Loucy (cell line): ENCODE data around the gene SCN8A.

Experiments
- H2AFZ ChIP-seq: fragments of 200-600 bp; sonication (generic); 2 replicates; pipeline ENCODE4 v1.6.0; 2016; ENCODE audit warnings: antibody characterized with exemption, mild to moderate bottlenecking, low read length, moderate library complexity
- H3F3A ChIP-seq: fragments of 200-600 bp; 2 replicates; pipeline ENCODE4 v1.6.0; 2016; ENCODE audit warnings: antibody characterized with exemption, low read depth, mild to moderate bottlenecking
- H3K27me3 ChIP-seq: fragments of 200-600 bp; sonication (generic); 2 replicates; pipeline ENCODE4 v1.6.1; 2014; ENCODE audit warnings: low read length, mild to moderate bottlenecking; ENCODE audit not compliant: insufficient read depth, poor library complexity, severe bottlenecking
- H3K36me3 ChIP-seq: fragments of 200-600 bp; sonication (generic); 2 replicates; pipeline ENCODE4 v1.6.1; 2016; ENCODE audit warnings: low read length; ENCODE audit not compliant: insufficient read depth
- H3K4me1 ChIP-seq: fragments of 200-600 bp; sonication (generic); 2 replicates; pipeline ENCODE4 v1.5.1; 2014; ENCODE audit warnings: low read length, mild to moderate bottlenecking; ENCODE audit not compliant: insufficient read depth, poor library complexity, severe bottlenecking
- H3K4me2 ChIP-seq: fragments of 200-600 bp; sonication (generic); 2 replicates; pipeline ENCODE4 v1.6.0; 2014; ENCODE audit warnings: antibody characterized with exemption, low read length, low read depth, mild to moderate bottlenecking; ENCODE audit not compliant: poor library complexity, severe bottlenecking
- H3K4me3 ChIP-seq: fragments of 200-600 bp; sonication (generic); 2 replicates; pipeline ENCODE4 v1.5.1; 2014; ENCODE audit warnings: low read length, mild to moderate bottlenecking, mixed read lengths; ENCODE audit not compliant: poor library complexity, severe bottlenecking
- H3K79me2 ChIP-seq: fragments of 200-600 bp; sonication (generic); 2 replicates; pipeline ENCODE4 v1.6.1; 2014; ENCODE audit warnings: low read length; ENCODE audit not compliant: insufficient read depth
- H3K9ac ChIP-seq: fragments of 200-600 bp; sonication (generic); 2 replicates; pipeline ENCODE4 v1.6.0; 2014; ENCODE audit warnings: mild to moderate bottlenecking, low read depth, low read length, moderate library complexity; ENCODE audit not compliant: poor library complexity, severe bottlenecking
- H3K9me2 ChIP-seq: fragments of 200-600 bp; sonication (generic); replicated peaks from 2 replicates; pipeline ENCODE4 v1.6.1; 2016; ENCODE audit warnings: low read depth, low read length, mixed read lengths
- H3K9me3 ChIP-seq: fragments of 200-600 bp; sonication (generic); 2 replicates; pipeline ENCODE4 v1.6.1; 2014; ENCODE audit warnings: mild to moderate bottlenecking, antibody characterized with exemption, low read length, low read depth; ENCODE audit not compliant: insufficient read depth
- H4K20me1 ChIP-seq: fragments of 200-600 bp; sonication (generic); 2 replicates; pipeline ENCODE4 v1.6.0; 2014; ENCODE audit warnings: antibody characterized with exemption, low read length, mild to moderate bottlenecking; ENCODE audit not compliant: insufficient read depth, poor library complexity, severe bottlenecking
- CTCF ChIP-seq: fragments of 200-600 bp; sonication (generic); conservative IDR thresholded peaks from 2 replicates; pipeline ENCODE4 v1.5.1; 2014; ENCODE audit warnings: mild to moderate bottlenecking, antibody characterized with exemption, low read length
- EZH2phosphoT487 ChIP-seq: fragments of 200-600 bp; IDR thresholded peaks from 2 replicates; pipeline ENCODE4 v1.6.1; 2018; ENCODE audit warnings: antibody characterized with exemption, mild to moderate bottlenecking, moderate library complexity, borderline replicate concordance

The SCN8A gene

DNA sequence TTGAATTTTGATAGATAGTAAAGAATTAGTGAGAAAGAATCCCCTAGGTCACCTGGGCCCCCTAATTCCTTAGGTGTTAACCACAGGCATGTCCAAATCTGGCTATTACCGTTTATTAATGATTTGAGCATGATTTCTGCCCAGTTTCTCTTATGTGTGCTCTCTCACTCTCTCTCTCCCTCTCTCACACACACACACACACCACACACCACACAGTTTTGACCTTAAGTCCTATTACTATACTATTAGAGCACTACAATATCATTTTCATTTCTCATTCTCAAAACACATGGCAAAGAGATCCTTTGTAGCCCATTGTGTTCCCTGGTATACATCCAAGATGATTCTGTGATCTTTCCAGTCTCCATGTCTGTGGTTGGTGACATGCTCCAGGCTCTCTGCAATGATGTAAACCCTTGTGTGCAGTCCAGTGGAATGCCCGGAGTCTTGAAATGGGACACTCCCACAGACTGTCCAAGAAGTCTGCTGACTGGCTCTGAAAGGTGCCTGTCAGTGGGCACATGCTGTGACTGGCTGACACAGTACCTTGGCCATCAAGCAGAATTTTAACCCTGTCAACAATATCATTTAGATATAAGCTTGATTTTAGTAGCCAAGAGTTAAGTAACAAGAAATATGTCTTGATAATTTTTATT lies 161.3 kb downstream of the SCN8A start:
- no peak for TF ChIP-seq CTCF
- no peak for TF ChIP-seq EZH2phosphoT487
- no peak overlapping the region for H3K4me3 ChIP-seq
- no peak overlapping the region for H2AFZ ChIP-seq

DNA sequence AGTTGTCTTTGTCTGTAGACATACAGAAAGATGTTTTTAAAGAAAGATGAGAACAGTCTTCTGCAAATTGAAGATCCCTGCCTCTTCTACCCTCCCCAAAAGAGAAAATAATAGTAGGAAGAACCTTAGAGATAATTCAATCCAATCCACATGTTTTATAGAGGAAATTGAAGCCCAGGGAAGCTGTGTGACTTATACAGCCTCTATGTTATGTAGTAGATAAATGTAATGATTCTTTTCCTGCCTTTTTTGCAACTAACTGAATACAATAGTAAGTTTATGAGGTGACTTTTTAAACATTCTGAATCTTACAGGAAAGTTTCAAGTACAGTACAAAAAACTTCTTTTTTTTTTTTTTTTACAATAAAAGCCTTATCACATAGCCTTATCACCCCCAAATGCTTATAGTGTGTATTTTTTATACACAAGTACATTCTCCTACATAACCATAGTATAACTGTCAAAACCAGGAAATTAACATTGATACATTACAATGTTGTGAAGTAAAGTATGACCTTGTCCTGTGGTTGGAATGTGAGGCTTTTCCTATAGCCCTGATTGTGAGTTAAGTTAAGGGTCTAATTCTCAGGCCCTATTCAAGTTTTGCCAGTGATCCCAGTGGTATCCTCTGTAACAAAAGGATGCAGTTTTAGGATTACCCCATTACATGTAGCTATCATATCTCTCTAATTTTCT lies 163.1 kb downstream of the SCN8A start:
- Histone ChIP-seq H4K20me1 (no peaks in the 10 kb centered on the region), H3K4me3 (no peak overlapping the region), H3K4me2 (no peak overlapping the region), H3K36me3 (no peaks in the 10 kb centered on the region), H3K27me3 (no peaks in the 10 kb centered on the region), H3K4me1 (peaks cover 4% of the 10 kb centered on the region), H3K9me3 (no peaks in the 10 kb centered on the region), H3K9me2 (no peaks in the 10 kb centered on the region), H3F3A (no peaks in the 10 kb centered on the region), H2AFZ (no peak overlapping the region), H3K79me2 (no peaks in the 10 kb centered on the region), H3K9ac (no peak overlapping the region)
- no peak for TF ChIP-seq EZH2phosphoT487
- no peak for TF ChIP-seq CTCF

More for the DNA sequence above, 161.3 kb downstream of the SCN8A start:
- no peaks in the 10 kb centered on the region for H3F3A ChIP-seq
- H3K36me3 ChIP-seq: no peaks in the 10 kb centered on the region
- no peaks in the 10 kb centered on the region for H3K9me2 ChIP-seq
- H3K27me3 ChIP-seq: no peaks in the 10 kb centered on the region
- H3K9ac ChIP-seq: no peak overlapping the region
- no peak overlapping the region for H3K4me2 ChIP-seq
- H3K4me1 ChIP-seq: peaks cover 4% of the 10 kb centered on the region
- no peaks in the 10 kb centered on the region for H3K9me3 ChIP-seq
- H4K20me1 ChIP-seq: no peaks in the 10 kb centered on the region
- H3K79me2 ChIP-seq: no peaks in the 10 kb centered on the region

GRCh38 chr12:51755251-51755650 lies 164.2 kb downstream of the SCN8A start:
- H3K4me1 ChIP-seq: peaks cover 4% of the 10 kb centered on the region
- no peak overlapping the region for H2AFZ ChIP-seq
- no peak overlapping the region for H3K9ac ChIP-seq
- H3K4me3 ChIP-seq: no peak overlapping the region
- no peaks in the 10 kb centered on the region for H3F3A ChIP-seq
- H3K4me2 ChIP-seq: no peak overlapping the region
- no peak for TF ChIP-seq EZH2phosphoT487
- TF ChIP-seq CTCF: no peak
- H3K9me3 ChIP-seq: no peaks in the 10 kb centered on the region
- H3K36me3 ChIP-seq: no peaks in the 10 kb centered on the region
- no peaks in the 10 kb centered on the region for H4K20me1 ChIP-seq
- H3K27me3 ChIP-seq: no peaks in the 10 kb centered on the region
- no peaks in the 10 kb centered on the region for H3K79me2 ChIP-seq
- H3K9me2 ChIP-seq: no peaks in the 10 kb centered on the region
